ENCODE results near the gene FBXO38.

FBXO38 gene

GRCh38 chr5:148364343-148364742 is 19.4 kb upstream of the FBXO38 start:
- Histone ChIP-seq H3K4me3 (ENCODE audit: low read depth, low read length, poor library complexity, severe bottlenecking) (no peak overlapping the region), H3K36me3 (ENCODE audit: insufficient read depth, low read length) (no peaks in the 10 kb centered on the region; the same call in 1 of the 2 replicates), H3K9me3 (ENCODE audit: low read length) (no peaks in the 10 kb centered on the region), H3K27ac (ENCODE audit: low read depth, low read length, poor library complexity, severe bottlenecking) (no peak overlapping the region), H3K79me2 (ENCODE audit: insufficient read depth, low read length) (no peaks in the 10 kb centered on the region), H2AFZ (ENCODE audit: low read length) (no peak overlapping the region), H3K9me2 (ENCODE audit: low read depth, low read length) (no peaks in the 10 kb centered on the region), H3K27me3 (ENCODE audit: insufficient read depth, low read length) (no peaks in the 10 kb centered on the region), H3K9ac (ENCODE audit: low read length) (no peak overlapping the region), H3K4me2 (ENCODE audit: low read length) (no peak overlapping the region), H4K20me1 (ENCODE audit: insufficient read depth, low read length) (no peaks in the 10 kb centered on the region), H3F3A (ENCODE audit: insufficient read depth, low read length) (no peaks in the 10 kb centered on the region), H3K4me1 (ENCODE audit: insufficient read depth, low read length, severe bottlenecking) (no peaks in the 10 kb centered on the region)
- TF ChIP-seq EZH2 (IDR thresholded peaks at IDR 0.05; ENCODE audit: borderline replicate concordance, low read length) (no peak), CTCF (IDR thresholded peaks at IDR 0.05; ENCODE audit: low read length) (no peak)

DNA sequence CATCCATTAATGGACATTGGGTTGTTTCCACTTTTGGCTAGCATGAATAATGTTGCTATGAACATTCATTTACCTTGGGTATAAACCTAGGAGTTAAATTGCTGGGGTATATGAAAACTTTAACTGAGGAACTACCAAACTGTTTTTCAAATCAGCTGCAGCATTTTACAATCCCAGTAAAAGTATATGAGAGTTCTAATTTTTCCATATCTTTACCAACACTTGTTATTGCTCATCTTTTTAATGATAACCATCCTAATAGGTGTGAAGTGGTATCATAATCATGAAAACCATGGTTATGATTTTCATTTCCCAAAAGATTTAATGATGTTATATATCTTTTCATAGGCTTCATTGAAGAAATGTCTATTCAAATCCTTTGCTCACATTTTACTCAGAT is 15.5 kb upstream of the FBXO38 start:
- H3K9ac ChIP-seq (ENCODE audit: low read length), result no peak overlapping the region
- H2AFZ ChIP-seq (ENCODE audit: low read length), result no peak overlapping the region
- no peaks in the 10 kb centered on the region for H3K9me2 ChIP-seq (ENCODE audit: low read depth, low read length)
- H3F3A ChIP-seq (ENCODE audit: insufficient read depth, low read length), result no peaks in the 10 kb centered on the region
- no peaks in the 10 kb centered on the region for H3K4me1 ChIP-seq (ENCODE audit: insufficient read depth, low read length, severe bottlenecking)
- no peaks in the 10 kb centered on the region; the same call in 1 of the 2 replicates for H3K36me3 ChIP-seq (ENCODE audit: insufficient read depth, low read length)
- H4K20me1 ChIP-seq (ENCODE audit: insufficient read depth, low read length), result no peaks in the 10 kb centered on the region
- H3K9me3 ChIP-seq (ENCODE audit: low read length), result 0 out of 2 replicates have a peak, but pooled peaks cover 3% of the 10 kb centered on the region
- H3K79me2 ChIP-seq (ENCODE audit: insufficient read depth, low read length), result no peaks in the 10 kb centered on the region
- H3K27ac ChIP-seq (ENCODE audit: low read depth, low read length, poor library complexity, severe bottlenecking), result no peak overlapping the region
- no peak overlapping the region for H3K4me2 ChIP-seq (ENCODE audit: low read length)
- H3K4me3 ChIP-seq (ENCODE audit: low read depth, low read length, poor library complexity, severe bottlenecking), result no peak overlapping the region
- TF ChIP-seq CTCF (IDR thresholded peaks at IDR 0.05; ENCODE audit: low read length), result no peak
- TF ChIP-seq EZH2 (IDR thresholded peaks at IDR 0.05; ENCODE audit: borderline replicate concordance, low read length), result no peak
- H3K27me3 ChIP-seq (ENCODE audit: insufficient read depth, low read length), result no peaks in the 10 kb centered on the region

DNA sequence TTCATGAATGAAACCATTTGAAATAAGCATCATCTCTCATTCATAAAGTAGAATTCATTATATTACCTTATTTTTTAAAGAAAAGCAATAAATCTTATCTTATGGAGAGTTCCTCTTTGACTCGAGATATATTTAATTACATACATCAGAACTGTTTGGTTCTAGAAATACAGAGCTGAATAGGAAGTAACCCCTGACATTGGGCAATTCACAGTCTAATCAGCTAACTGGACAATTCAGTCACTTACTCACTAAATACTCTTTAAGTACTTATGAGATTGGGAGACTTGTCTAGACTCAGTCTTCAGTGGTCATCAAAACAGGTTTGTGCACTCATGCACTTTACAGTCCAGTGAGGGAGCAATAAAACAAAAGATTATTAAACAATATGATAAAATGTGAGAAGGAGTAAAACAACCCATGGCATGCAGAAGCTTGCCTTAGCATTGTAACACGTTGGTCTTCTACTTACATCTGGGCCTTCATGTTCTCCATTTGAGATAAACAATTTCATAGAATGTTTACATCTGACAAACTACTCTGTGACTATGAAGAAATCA is 11.5 kb upstream of the FBXO38 start:
- Histone ChIP-seq H3K79me2 (ENCODE audit: insufficient read depth, low read length) (no peaks in the 10 kb centered on the region), H3K4me1 (ENCODE audit: insufficient read depth, low read length, severe bottlenecking) (no peaks in the 10 kb centered on the region), H3K9me2 (ENCODE audit: low read depth, low read length) (no peaks in the 10 kb centered on the region), H3K27ac (ENCODE audit: low read depth, low read length, poor library complexity, severe bottlenecking) (no peak overlapping the region), H3K9me3 (ENCODE audit: low read length) (0 out of 2 replicates have a peak, but pooled peaks cover 3% of the 10 kb centered on the region), H3K4me2 (ENCODE audit: low read length) (no peak overlapping the region), H4K20me1 (ENCODE audit: insufficient read depth, low read length) (no peaks in the 10 kb centered on the region), H3K36me3 (ENCODE audit: insufficient read depth, low read length) (no peaks in the 10 kb centered on the region; the same call in 1 of the 2 replicates), H2AFZ (ENCODE audit: low read length) (no peak overlapping the region), H3F3A (ENCODE audit: insufficient read depth, low read length) (no peaks in the 10 kb centered on the region), H3K4me3 (ENCODE audit: low read depth, low read length, poor library complexity, severe bottlenecking) (no peak overlapping the region), H3K9ac (ENCODE audit: low read length) (no peak overlapping the region), H3K27me3 (ENCODE audit: insufficient read depth, low read length) (no peaks in the 10 kb centered on the region)
- TF ChIP-seq CTCF (IDR thresholded peaks at IDR 0.05; ENCODE audit: low read length), result no peak
- TF ChIP-seq EZH2 (IDR thresholded peaks at IDR 0.05; ENCODE audit: borderline replicate concordance, low read length), result no peak
